CD4-positive, alpha-beta T cell treated with Interleukin-12 subunit alpha and Interleukin-12 subunit beta, for 1 hour (primary cell): Measurements from ENCODE around the gene PXMP4.
A peak's percentile ranks its signal among the peaks of the same experiment; 100 is the strongest.

Source experiments
- DNase-seq: peaks from one replicate; pipeline ENCODE4 v3.0.0-alpha.2; 2020

PXMP4 gene

DNA sequence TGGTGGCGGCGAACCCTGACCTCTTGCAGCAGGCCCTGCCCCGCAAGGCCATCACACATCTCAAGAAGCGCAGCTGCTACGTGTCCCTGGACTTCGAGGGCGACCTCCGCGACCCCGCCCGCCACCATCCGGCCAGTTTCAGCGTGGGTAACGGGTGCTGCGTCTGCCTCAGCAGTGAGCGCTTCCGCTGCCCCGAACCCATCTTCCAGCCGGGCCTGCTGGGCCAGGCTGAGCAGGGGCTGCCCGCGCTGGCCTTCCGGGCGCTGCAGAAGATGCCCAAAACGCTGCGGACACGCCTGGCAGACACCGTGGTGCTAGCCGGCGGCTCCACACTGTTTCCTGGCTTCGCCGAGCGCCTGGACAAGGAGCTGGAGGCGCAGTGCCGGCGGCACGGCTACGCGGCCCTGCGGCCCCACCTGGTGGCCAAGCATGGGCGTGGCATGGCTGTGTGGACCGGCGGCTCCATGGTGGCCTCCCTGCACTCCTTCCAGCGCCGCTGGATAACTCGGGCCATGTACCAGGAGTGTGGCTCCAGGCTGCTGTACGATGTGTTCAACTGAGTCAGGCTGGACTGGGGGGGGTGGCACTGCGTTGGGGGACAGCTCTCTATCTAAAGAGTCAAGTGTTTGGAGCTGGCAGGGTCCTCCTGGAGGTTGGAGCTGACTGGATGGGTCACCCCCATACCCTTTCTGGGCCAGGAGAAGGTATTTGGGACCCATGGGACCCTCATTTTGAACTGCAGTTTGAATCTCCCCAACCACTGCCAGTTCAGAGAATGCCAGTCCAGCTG lies 52.2 kb downstream of the PXMP4 start:
- DNase-seq = peak; percentile 82

DNA sequence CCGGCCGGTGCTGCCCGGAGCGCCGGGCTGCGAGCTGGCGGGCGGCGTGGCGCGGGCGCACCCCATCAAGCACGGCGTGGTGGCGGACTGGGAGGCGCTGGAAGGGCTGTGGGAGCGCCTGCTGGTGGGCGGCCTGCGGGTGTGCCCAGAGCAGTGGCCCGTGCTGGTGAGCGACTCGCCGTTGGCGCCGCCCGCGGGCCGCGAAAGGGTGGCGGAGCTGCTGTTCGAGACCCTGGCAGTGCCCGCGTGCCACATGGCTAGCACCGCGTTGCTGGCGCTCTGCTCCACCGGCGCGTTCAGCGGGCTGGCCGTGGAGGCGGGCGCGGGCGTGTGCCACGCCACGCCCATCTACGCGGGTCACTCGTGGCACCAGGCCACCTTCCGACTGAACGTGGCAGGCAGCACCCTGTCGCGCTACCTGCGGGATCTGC lies 52.9 kb downstream of the PXMP4 start:
- peak; percentile 44 for DNase-seq

DNA sequence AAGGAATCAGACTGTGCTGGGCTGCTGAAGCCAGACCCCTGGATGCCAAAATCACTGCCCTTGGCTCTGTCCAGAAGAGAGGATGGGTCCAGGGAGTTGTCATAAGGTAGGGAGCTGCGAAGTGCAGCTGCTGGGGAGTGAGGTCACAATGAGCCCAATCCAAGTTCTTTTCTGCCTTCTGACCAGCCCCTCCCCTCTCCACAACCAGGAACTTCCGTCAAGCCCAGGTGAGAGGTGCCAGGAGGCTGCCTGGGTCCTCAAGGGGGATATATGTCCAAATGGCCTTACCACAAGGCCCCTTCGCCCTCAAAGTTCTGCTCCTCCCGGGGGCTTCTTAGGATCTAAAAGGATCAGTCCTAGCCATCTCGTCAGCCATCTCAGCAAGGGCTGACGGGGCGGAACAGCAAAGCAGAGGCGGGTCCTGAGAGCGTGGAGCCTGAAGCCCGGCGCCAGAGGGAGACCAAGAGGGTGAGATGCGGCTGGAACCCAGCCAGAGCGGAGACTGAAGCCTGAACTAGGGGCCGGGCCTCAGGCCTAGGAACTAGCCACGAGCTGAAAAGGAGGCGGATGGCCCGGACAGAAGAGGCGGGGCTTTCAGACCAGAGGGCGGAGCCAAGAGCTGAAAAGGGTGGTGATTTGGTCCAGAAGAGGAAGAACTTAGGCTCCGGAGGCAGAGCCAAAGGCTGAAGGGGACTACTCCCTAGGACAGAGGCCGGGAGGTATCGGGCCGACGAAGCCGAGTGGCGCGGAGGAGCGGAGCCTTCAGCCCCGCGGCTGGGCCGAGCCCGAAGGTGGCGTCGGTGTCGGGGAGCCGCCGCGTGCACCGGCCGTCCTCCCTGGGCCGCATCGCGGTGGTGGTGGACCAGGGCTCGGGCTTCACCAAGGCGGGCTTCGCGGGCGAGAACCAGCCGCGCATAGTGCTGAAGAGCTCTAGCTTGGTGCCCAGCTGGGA lies 53.5 kb downstream of the PXMP4 start, which contains the start of gene ACTL10:
TSS of gene ACTL10 (plus strand) at position 651 of the 952 bp plus-strand sequence. CDS start 555 bp downstream, outside the sequence.
- DNase-seq = peak; percentile 89

DNA sequence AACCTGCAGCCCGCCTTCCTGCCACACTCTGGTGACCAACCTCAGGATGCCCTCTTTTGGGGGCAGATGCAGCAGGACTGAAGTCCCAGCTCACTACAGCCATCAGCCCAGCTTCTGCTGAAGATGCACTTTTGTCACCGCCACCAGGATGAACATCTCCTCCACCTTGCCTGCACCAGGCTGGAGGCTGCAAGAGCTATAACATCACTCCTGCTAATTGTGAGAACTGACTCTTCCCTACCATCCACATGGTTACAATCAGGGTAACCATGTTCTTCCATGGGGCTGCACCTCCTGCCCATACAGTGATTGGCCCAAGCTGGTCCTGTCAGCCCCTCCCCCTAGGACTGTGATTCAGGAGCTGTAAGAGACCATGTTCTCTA lies 55.4 kb downstream of the PXMP4 start:
- no peak for DNase-seq

DNA sequence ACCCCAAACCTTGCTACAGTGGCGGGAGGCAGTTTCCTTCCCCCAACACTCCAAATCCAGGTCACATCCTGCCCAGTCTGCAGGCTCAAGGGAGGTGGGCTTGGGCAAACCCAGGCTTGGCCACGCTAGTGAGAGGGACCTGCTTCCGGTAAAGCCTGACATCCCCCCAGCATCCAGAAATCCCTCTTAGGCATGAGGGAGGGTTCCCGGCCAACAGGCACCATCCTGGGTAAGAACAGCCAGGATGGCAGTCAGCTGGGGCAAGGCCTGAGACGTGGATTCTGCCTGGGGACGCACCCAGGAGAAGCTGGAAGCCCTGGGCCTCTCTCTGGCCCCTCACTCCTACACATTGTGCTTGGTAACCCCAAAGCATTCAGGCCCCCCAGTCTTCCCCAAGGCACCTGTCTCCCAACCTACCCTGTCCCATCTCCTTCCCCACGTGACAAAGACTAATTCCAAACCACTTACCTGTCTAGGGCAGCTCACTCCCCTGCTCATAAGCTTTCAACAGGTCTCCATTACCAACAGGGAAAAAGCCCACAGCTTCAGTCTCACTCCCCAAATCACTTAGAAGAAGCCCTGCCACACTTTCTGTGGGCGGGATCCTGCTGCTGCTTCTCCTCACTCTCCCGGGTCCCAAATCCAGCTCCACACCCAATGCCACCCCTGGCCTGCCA lies 55.9 kb downstream of the PXMP4 start:
- no peak for DNase-seq

DNA sequence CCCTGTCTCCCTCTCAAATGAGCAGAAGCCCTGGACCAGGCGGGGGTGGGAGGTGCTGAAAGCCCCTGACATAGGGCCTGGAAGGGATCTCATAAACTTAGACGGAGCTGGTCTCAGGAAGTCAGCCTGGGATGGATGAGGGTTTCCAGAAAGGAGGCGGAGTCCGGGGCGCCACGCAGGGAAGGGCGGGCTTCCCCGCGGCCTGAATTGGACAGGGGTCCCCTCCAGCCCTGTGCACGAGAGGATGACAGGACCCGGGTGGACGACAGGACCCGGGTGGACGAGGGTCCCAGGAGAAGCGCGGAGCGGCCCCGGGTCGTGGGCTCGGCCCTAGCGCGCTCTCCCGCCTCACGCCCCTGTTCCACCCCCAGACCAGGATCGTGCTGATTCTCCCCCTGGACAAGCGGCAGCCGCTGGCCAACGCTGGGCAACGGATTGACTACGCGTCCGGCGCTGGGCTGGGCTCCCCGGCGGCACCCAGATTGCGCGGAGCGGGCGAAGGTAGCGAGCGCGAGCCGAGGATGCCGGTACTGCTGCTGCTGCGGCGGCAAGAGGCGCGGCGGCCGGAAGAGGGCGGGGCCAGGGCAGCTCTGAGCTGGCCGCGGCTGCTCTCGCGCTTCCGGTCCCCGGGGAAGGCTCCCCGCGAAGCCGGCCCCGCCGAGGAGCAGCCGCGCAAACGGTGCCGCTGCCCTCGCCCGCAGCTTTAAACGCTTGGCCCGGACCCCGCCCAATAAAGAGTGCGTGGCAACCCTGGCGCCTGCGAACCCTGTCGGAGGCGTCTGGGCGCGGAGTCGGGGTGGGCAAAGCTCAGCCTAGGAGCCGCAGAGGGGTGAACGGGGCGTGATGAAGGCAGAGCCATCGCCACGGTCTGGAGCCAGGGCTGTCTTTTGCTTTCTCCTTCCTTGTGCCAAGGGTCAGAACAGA lies 56.7 kb downstream of the PXMP4 start:
- peak; percentile 86 for DNase-seq

DNA sequence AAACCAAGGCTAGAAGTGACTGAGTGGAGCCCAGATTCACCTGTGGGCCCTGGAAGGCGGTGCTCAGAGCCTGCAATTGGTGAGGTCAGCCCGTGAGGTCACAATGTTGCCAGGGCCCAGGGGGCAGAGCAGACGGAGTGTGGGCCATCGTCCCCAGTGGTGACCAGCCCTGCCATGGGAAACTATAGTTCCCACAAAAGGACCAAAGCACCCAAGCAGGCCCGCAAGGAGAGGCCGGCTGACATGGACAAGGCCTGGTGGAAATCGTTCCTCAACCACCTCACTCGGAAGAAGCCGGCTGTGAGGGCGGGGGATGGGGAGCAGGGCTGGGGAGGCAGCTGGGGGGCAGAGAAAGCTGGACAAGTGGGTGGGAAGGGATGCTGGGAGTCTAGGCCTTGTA lies 57.9 kb downstream of the PXMP4 start, which contains the start of gene C20orf144:
TSS of gene C20orf144 (plus strand) at position 156 of the 400 bp plus-strand sequence. CDS start at position 175, 19 bp downstream.
- no peak for DNase-seq

DNA sequence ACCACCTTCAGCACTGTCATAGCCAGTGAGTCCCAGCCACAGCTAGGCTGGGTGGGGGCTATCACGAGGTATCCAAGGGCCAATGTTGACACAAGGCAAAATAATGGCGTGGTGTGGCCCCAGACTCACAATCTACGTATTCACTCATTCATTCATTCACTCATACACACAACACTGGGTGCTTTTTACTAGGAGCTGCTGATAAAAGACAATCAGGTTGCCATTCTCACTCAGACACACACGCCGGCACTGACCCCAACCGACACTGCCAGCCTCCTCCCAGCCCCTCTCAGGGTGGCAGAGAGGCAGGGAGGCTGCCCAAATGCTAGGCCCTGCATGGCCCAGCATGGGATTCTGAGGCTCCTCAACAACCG lies 59.4 kb downstream of the PXMP4 start:
- no peak for DNase-seq

DNA sequence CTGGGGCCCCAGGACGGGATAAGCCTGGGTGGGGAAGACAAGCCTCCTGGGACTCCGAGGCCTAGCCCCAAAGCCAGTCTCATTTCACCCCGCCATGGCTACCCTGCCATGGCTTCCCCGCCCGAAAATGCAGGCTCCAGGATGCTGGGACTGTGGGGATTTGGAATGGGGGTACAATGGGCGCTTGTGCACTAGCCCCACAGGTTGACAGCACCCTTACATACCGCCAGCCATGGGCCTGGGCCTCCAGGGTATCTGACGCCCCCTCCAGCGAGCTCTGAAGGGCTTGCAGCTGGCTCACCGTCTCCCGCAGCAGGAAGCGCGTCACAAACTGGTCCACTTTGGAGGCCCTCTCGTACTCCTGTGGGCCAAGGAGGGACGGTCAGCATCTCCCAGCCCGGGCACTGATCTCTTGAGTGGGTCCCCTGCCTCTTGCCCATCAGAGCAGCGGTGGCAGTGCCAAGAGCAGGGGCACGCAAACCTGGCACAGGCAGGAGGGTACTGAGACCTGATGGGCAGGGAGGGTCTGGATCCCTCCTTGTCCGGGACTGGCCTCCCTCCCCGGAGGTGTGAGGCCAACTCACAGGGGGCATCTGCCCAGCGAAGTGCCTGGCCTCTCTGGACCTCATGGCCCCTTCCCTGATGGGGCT lies 60.0 kb downstream of the PXMP4 start:
- DNase-seq = no peak

DNA sequence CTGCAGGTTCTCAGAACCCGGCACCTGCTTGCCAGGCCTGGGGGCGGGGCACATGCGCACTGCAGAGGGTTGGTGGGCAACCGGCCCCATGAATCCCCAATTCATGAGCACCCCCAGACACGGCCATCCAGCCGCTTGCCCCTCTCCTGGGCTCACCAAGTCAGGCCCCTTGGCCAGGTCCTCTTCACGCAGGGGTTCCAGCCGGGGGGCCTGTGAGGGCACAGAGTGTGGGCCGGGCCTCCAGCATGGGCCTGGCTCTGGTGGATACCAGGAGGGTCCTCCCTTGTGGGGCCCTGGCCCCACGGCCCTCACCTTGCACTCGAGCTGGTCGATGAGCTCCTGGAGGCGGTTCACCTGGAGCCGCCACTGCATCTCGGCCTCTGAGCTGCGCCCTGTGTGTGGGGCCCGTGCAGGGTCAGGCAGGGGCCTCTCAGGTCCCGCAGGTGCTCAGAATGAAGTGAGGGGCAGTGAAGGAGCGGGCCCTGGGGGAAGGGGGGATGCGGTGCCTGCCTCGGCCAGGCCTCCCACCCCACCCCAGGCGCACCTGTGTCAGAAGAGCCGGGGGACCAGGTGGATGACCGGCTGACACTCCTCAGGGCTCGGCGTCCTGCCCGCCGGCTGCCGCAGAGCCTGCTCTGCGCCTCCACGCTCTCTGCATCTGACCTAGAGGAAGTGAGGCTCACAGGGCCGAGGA lies 60.6 kb downstream of the PXMP4 start:
- DNase-seq = no peak

DNA sequence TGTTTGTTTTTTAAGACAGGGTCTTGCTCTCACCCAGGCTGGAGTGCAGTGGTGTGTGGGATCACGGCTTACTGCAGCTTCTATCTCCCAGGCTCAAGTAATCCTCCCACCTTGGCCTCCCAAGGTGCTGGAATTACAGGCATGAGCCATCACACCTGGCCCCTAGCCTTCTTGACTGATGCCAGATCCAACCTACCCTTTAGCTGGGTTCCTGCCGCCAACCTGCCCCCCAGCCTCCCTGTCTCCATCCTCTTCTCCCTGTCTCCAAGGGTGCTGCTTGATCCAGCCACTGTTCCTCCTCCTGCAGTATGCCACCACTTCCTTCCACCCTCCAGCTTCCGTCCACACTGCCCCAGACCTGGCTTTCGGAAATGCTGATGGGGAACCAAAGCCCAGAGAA lies 61.2 kb downstream of the PXMP4 start:
- no peak for DNase-seq

DNA sequence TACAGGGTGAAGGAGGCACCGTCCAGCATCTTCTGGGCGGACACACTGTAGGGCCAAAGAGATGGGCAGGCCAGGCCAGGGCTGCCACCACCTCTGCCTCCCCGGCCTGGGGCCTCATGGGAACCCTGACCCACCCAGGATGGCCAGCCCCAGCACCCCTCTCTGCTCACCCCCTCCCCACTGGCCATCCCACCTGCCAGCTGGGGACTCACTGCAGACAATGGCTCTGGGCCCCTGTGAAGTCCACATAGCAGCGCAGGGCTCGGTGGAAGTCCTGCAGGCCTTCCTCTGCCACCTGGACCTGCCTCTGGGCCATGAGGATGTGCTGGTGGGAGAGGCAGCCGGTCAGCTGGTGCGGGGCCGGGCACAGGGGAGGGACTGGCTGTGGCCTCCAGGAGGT lies 61.6 kb downstream of the PXMP4 start:
- DNase-seq = no peak

DNA sequence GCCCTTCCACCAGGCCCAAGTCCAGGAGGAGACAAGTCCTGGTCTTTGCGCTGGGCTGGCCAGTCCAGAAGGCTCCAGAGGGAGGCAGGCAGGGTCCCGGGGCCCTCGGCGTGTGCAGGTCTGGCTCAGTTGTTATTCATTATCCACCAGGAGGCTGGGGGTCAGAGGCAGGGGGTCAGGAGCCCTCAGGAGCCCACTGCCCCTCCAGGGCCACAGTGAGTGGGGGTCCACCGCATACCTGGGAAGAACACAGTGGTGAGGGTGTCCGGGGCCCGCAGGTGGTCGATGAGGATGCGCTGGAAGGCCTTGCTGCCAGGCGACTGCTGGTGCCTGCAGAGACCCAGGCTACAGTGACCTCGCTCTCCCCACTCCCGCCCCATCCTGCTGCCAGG lies 62.4 kb downstream of the PXMP4 start:
- no peak for DNase-seq

DNA sequence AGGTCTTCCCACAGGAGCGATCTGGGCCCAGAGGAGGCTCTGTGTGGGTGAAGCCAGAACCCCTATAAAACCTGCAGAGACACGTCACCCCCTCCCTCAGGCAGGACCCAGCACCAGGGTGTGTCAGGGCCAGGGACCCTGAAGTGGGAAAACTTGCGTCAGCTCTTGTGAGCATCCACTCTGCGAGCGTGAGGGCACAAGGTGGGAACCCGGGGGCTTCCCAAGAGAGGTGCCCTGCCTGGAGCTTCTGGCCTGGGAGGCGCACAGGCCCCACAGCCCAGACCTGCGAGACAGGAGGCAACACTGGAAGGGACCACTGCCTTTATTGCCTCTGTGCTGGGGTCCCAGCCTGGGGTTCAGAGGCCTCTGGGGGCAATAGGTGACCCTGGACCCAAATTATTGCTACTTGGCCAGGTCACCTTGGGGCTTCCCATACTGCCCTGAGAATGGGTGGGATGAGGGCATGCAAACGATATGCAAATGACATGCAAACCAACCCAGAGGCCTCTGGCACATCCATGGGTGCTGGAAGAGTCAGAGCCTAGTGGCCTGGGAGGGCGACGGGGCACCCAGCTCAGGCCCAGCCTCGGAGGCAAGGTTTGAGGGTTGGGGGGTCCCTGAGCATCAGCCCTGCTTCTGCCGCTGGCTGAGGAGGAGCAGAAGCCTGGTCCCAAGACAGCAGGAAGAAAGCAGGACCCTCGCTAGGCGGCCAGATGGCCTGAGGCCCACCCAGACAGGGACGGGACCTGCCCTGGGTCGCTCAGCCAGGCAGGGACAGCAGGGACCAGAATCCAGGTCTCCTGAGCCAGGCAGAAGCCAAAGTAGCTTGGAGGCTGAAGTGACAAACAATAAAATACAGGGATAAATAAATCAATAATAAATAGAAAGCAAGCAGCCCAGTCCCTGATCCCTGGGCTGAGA lies 63.1 kb downstream of the PXMP4 start:
- DNase-seq = no peak

DNA sequence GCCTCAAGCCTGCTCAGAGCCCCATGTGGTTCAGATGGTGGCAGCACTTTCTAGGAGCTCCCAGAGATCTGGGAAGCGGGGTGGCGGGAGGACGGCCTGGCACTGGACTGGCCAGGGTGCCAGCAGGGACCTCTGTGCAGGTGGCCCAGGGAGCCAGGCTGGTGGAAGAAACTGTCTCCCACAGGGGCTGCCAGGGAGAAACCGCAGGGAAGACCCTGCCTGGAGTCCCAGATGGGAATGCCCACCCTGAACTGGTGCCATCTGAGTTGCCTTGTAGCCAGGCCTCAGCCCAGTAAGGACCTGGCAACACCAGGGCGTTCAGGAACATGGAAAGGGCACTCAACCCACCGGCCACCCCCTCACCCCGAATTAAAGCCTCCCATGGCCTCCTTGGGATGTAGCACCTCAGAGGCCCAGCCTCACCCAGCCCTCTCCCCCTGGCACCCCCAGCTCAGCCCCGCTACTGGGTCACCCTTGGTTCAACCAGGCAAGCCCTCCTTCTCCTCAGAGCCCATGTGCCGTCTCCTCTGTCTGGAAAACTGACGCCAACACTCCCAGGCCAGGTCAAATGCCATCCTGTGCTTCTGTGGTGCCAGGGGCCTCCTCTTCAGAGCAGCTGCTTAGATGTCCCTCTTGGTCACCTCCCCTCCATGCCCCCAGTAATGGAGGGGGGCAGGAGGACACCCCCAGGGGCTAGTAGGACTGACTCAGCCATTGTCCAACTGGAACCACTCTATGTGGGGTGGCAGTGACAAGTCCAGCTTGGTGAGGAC lies 63.9 kb downstream of the PXMP4 start:
- DNase-seq = no peak

DNA sequence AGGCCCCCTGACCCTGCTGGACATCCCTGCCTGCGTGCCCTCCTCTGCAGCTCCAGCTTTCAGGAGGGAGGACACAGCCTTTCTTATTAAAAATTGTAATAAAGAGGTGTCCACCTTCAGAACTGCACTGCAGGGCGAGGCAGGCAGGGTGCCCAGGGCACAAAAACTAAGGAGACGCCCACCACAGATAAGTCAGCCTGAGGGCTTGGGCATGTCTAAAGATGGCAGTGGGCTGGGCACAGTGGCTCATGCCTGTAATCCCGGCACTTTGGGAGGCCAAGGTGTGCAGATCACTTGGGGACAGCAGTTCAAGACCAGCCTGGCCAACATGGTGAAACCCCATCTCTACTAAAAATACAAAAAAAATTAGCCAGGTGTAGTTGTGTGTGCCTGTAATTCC lies 64.9 kb downstream of the PXMP4 start:
- DNase-seq = no peak

DNA sequence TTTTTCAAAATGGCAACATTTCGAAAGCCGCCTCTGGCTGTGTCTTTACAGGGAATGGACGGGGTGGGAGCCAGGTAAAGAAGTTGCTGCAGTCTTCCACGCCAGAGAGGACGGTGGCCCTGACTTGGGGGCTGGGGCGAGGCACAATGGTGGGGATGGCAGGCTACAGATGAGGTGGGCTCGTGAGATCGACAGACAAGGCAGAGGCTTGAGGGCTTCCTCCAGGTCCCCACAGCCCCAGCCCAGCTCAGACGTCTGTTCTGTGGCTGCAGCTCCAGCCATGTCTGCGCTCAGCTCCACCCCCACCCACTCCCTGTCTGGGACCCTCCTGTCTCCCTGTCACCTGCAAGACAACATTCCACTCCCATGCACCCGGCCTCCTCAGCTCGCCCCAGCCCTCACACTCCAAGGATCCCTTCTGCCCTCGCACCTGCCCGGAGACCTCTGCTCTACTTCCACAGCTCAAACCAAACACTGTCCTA lies 65.4 kb downstream of the PXMP4 start:
- no peak for DNase-seq

DNA sequence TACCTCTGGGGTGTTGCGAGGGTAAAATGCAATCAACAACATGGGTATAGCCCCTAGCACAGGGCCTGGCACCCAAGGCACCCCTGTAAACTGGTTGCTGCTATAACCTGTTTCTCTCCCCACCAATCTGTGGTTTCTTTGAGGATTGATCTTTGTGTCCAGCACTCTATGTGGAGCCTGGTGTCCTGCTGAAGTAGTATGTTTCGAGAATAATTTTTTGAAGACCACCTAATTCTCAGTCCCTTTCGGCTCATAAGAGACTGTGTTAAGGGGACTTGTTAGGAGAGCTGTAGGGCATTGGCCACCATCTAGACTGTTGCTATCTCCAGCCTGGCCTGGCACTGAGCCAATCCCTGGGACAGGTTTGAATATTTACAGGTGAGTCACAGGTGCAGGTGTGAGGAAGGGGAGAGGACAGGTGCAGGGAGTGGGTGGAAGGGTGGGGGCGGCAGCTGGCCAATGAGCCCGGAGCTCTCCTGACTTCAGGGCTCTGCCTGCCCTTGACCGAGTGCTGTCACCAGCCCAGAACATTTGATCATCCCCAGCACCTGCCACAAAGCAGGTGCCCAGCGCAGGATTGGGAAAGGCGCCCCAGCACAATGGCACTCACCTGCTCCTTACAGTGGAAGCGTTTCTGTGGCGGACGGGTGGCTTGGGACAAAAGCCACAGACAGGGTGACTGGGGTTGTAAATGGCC lies 66.1 kb downstream of the PXMP4 start:
- DNase-seq = no peak
